K562 (cell line): ENCODE results near the gene RCC1. TPM values are rescaled to one million over a fixed set of nuclear protein-coding genes. Genes with fewer than 3 reads are reported as not detected.

Experiments
- DEAF1 ChIP-seq: fragments of 450-650 bp; formaldehyde crosslinking; IDR thresholded peaks from 2 replicates; pipeline ENCODE4 v1.4.0; 2020; ENCODE audit warnings: mild to moderate bottlenecking, moderate library complexity
- ESRRB ChIP-seq: fragments of 250-450 bp; sonication (Bioruptor Pico); IDR thresholded peaks from 2 replicates; pipeline ENCODE4 v1.5.0; 2020; ENCODE audit warnings: mild to moderate bottlenecking, moderate library complexity, borderline replicate concordance
- FOXA1 ChIP-seq: fragments of 450-650 bp; IDR thresholded peaks from 2 replicates; pipeline ENCODE4 v1.6.1; 2016; ENCODE audit warnings: mild to moderate bottlenecking, borderline replicate concordance
- HMGN3 ChIP-seq: IDR thresholded peaks from 2 replicates; pipeline ENCODE4 v1.6.1; 2011; ENCODE audit warnings: borderline replicate concordance, low read depth, mild to moderate bottlenecking, mixed read lengths, low read length; ENCODE audit not compliant: insufficient read length; ENCODE audit errors: extremely low read depth
- MBD1 ChIP-seq: fragments of 250-450 bp; sonication (Bioruptor Pico); IDR thresholded peaks from 2 replicates; pipeline ENCODE4 v1.8.0; 2022; ENCODE audit warnings: inconsistent platforms
- MXI1 ChIP-seq: IDR thresholded peaks from 2 replicates; pipeline ENCODE4 v1.6.1; 2011; ENCODE audit warnings: low read depth, mild to moderate bottlenecking, improper control_type of control experiment, low read length
- PREB ChIP-seq: sonication (generic); formaldehyde crosslinking; IDR thresholded peaks from 2 replicates; pipeline ENCODE4 v1.8.1; 2023; ENCODE audit warnings: mild to moderate bottlenecking, missing genetic modification reagents
- REST ChIP-seq, 2 experiments: fragments of 450-650 bp; formaldehyde crosslinking in 1 of 2; IDR thresholded peaks; 2 replicates each; pipeline versions ENCODE4 v1.4.0 to v1.6.1; 2014 to 2020; ENCODE audit warnings: mild to moderate bottlenecking in 2 of 2, borderline replicate concordance in 1 of 2, low read depth in 1 of 2
- TAF7 ChIP-seq: fragments of 450-650 bp; IDR thresholded peaks from 2 replicates; pipeline ENCODE4 v1.6.1; 2016; ENCODE audit warnings: missing genetic modification characterization, missing compliant biosample characterization
- TBP ChIP-seq: optimal IDR thresholded peaks from 2 replicates; pipeline ENCODE3; 2011; ENCODE audit warnings: low read depth, low read length, improper control_type of control experiment
- ZFP30 ChIP-seq: fragments of 250-450 bp; sonication (Bioruptor Pico); IDR thresholded peaks from 2 replicates; pipeline ENCODE4 v1.8.0; 2022; ENCODE audit warnings: moderate library complexity, mild to moderate bottlenecking, inconsistent platforms, borderline replicate concordance
- ZNF184 ChIP-seq: sonication (generic); formaldehyde crosslinking; IDR thresholded peaks from 2 replicates; pipeline ENCODE4 v1.5.0; 2020; ENCODE audit warnings: missing genetic modification reagents
- polyA plus RNA-seq, 8 experiments: library from polyadenylated mRNA; depleted of rRNA in 4 of 8; stranded (reverse) in 5 of 8; unstranded in 3 of 8; fragments of >200 nt; fragmentation: Nextera tagmentation in 2 of 8; fragmentation: Illumina TruSeq in 1 of 8; extraction: Ambion mirVana in 2 of 8; extraction: Trizol in 1 of 8; gene quantifications; 2 replicates each; pipeline versions ENCODE4 v1.2.1 to v1.2.3, GENCODE V29; 2011 to 2014; ENCODE audit warnings: inconsistent platforms in 1 of 8, missing spikeins in 1 of 8
- total RNA-seq, 7 experiments: library from RNA; depleted of rRNA in 6 of 7; stranded (reverse); fragments of >200 nt in 6 of 7; fragmentation: Illumina TruSeq in 2 of 7; extraction: Trizol in 2 of 7; gene quantifications; 2 replicates each; pipeline versions ENCODE4 v1.2.1 to v1.2.3, GENCODE V29; 2011 to 2021; ENCODE audit warnings: low replicate concordance in 1 of 7

Gene RCC1
- total and polyA plus RNA-seq, 9 of the 15 experiments (the other 6 are each of a cell fraction or from before 2014, with no cell fraction given) = 16.4 to 202 (median 107) TPM

- TF ChIP-seq REST (IDR thresholded peaks at IDR 0.05; ENCODE audit: borderline replicate concordance) (no peak; the same call in 1 of the 2 replicates), REST (CRISPR knock-in tag; IDR thresholded peaks at IDR 0.05; ENCODE audit: low read depth) (0 out of 2 replicates have a peak, but pooled peaks have one; percentile 36), ESRRB (CRISPR knock-in tag) (no peak), FOXA1 (no peak), PREB (CRISPR knock-in tag) (no peak), TAF7 (tag) (peak; percentile 86), TBP (peak; percentile 85), MXI1 (peak; percentile 72), ZNF184 (no peak), DEAF1 (no peak), ZFP30 (CRISPR knock-in tag) (no peak), HMGN3 (peak; percentile 88), MBD1 (CRISPR knock-in tag) (no peak)
Measured at GRCh38 chr1:28552758-28553663, 47.2 kb downstream of the RCC1 start, which contains the start of gene TRNAU1AP (continued).
